H1 (cell line): ENCODE data around the gene OTX2. TPM values are rescaled to one million over a fixed set of nuclear protein-coding genes. Genes with fewer than 3 reads are reported as not detected.

Source experiments
- CEBPB ChIP-seq: IDR thresholded peaks from 2 replicates; pipeline ENCODE4 v1.6.1; 2012; ENCODE audit warnings: low read depth, low read length
- NANOG ChIP-seq: IDR thresholded peaks from 2 replicates; pipeline ENCODE4 v1.6.1; 2011; ENCODE audit warnings: low read length, low read depth, mild to moderate bottlenecking, inconsistent platforms; ENCODE audit not compliant: insufficient read depth, poor library complexity, severe bottlenecking
- POLR2AphosphoS5 ChIP-seq: IDR thresholded peaks from 2 replicates; pipeline ENCODE4 v1.6.1; 2011; ENCODE audit warnings: low read depth, low read length
- RFX5 ChIP-seq: IDR thresholded peaks from 2 replicates; pipeline ENCODE4 v1.6.1; 2011; ENCODE audit warnings: low read depth, low read length, improper control_type of control experiment, borderline replicate concordance
- SIN3A ChIP-seq, 2 experiments: IDR thresholded peaks in 1 of 2; conservative IDR thresholded peaks in 1 of 2; 2 replicates each; pipeline ENCODE4 v1.6.1; 2011 to 2012; ENCODE audit warnings: low read length in 2 of 2, improper control_type of control experiment in 1 of 2, low read depth in 1 of 2, mild to moderate bottlenecking in 1 of 2
- TAF1 ChIP-seq: IDR thresholded peaks from 2 replicates; pipeline ENCODE4 v1.6.1; 2011; ENCODE audit warnings: mild to moderate bottlenecking, low read depth, low read length
- TBP ChIP-seq: IDR thresholded peaks from 2 replicates; pipeline ENCODE4 v1.6.1; 2011; ENCODE audit warnings: low read depth, low read length, improper control_type of control experiment
- polyA plus RNA-seq, 7 experiments: library from polyadenylated mRNA; depleted of rRNA in 3 of 7; stranded (reverse) in 5 of 7; unstranded in 2 of 7; fragments of >200 nt in 5 of 7; fragments of 200-250 nt in 2 of 7; gene quantifications; 1 replicate in 5 of 7; 2 replicates in 1 of 7; 4 replicates in 1 of 7; pipeline versions ENCODE4 v1.2.1 to v1.2.3, GENCODE V29; 2011 to 2013; ENCODE audit warnings: missing spikeins in 2 of 7, mixed read lengths in 2 of 7
- total RNA-seq: library from RNA; stranded (reverse); fragmentation: NEBNext Ultra II Directional; extraction: Animal tissue kit (Norgen Biotek cat#: 25700); gene quantifications from 2 replicates; pipeline ENCODE4 v1.2.1, GENCODE V29; 2021
- TF ChIP-seq, protein P1 (sequence below): fragments of 300-600 bp; sonication (generic); IDR thresholded peaks from 2 replicates; pipeline ENCODE4 v1.7.1; 2012; ENCODE audit warnings: low read length, moderate library complexity, mild to moderate bottlenecking, inconsistent platforms; ENCODE audit not compliant: insufficient replicate concordance

Gene OTX2
- total and polyA plus RNA-seq, 2 of the 8 experiments (the other 6 are each of a cell fraction or from before 2014, with no cell fraction given): 33.9 to 155 TPM

DNA sequence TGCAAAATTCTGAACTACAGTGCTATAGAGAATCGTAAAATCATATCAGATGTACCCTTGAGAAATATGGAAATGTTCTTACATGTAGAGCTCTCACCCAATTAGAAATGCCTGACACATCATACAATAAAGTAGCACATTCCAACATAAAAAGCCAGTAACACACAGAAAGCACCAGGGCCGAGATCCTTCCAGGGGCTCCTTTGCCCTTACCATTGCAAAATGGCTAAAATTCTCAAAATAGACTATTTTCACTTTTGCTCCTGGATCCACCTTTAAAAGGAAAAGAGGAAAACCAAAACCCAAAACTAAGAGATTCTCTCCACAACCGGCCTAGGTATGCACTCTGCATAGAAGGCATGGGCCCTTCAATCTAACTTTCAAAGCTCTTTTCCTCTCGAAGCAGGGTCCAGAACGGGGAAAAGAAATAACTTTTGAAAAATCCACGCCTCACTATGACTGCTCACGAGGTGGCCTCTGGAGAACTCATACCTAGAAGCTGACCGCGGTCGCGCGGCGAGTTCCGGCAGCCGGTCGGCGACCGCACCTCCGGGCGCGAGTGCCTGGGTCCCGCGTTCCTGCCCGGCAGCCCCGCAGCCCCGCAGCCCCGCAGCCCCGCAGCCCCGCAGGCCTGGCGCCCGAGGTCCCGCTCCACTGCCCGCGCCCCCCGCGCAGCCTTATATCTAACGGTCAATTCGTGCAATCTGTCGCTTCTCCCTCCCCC lies 2.7 kb downstream of the OTX2 start (continued):
- TF ChIP-seq TBP: no peak
- no peak for TF ChIP-seq POLR2AphosphoS5
- no peak for TF ChIP-seq NANOG
- no peak for TF ChIP-seq RFX5
- TF ChIP-seq TAF1: no peak
- TF ChIP-seq, protein P1, sequence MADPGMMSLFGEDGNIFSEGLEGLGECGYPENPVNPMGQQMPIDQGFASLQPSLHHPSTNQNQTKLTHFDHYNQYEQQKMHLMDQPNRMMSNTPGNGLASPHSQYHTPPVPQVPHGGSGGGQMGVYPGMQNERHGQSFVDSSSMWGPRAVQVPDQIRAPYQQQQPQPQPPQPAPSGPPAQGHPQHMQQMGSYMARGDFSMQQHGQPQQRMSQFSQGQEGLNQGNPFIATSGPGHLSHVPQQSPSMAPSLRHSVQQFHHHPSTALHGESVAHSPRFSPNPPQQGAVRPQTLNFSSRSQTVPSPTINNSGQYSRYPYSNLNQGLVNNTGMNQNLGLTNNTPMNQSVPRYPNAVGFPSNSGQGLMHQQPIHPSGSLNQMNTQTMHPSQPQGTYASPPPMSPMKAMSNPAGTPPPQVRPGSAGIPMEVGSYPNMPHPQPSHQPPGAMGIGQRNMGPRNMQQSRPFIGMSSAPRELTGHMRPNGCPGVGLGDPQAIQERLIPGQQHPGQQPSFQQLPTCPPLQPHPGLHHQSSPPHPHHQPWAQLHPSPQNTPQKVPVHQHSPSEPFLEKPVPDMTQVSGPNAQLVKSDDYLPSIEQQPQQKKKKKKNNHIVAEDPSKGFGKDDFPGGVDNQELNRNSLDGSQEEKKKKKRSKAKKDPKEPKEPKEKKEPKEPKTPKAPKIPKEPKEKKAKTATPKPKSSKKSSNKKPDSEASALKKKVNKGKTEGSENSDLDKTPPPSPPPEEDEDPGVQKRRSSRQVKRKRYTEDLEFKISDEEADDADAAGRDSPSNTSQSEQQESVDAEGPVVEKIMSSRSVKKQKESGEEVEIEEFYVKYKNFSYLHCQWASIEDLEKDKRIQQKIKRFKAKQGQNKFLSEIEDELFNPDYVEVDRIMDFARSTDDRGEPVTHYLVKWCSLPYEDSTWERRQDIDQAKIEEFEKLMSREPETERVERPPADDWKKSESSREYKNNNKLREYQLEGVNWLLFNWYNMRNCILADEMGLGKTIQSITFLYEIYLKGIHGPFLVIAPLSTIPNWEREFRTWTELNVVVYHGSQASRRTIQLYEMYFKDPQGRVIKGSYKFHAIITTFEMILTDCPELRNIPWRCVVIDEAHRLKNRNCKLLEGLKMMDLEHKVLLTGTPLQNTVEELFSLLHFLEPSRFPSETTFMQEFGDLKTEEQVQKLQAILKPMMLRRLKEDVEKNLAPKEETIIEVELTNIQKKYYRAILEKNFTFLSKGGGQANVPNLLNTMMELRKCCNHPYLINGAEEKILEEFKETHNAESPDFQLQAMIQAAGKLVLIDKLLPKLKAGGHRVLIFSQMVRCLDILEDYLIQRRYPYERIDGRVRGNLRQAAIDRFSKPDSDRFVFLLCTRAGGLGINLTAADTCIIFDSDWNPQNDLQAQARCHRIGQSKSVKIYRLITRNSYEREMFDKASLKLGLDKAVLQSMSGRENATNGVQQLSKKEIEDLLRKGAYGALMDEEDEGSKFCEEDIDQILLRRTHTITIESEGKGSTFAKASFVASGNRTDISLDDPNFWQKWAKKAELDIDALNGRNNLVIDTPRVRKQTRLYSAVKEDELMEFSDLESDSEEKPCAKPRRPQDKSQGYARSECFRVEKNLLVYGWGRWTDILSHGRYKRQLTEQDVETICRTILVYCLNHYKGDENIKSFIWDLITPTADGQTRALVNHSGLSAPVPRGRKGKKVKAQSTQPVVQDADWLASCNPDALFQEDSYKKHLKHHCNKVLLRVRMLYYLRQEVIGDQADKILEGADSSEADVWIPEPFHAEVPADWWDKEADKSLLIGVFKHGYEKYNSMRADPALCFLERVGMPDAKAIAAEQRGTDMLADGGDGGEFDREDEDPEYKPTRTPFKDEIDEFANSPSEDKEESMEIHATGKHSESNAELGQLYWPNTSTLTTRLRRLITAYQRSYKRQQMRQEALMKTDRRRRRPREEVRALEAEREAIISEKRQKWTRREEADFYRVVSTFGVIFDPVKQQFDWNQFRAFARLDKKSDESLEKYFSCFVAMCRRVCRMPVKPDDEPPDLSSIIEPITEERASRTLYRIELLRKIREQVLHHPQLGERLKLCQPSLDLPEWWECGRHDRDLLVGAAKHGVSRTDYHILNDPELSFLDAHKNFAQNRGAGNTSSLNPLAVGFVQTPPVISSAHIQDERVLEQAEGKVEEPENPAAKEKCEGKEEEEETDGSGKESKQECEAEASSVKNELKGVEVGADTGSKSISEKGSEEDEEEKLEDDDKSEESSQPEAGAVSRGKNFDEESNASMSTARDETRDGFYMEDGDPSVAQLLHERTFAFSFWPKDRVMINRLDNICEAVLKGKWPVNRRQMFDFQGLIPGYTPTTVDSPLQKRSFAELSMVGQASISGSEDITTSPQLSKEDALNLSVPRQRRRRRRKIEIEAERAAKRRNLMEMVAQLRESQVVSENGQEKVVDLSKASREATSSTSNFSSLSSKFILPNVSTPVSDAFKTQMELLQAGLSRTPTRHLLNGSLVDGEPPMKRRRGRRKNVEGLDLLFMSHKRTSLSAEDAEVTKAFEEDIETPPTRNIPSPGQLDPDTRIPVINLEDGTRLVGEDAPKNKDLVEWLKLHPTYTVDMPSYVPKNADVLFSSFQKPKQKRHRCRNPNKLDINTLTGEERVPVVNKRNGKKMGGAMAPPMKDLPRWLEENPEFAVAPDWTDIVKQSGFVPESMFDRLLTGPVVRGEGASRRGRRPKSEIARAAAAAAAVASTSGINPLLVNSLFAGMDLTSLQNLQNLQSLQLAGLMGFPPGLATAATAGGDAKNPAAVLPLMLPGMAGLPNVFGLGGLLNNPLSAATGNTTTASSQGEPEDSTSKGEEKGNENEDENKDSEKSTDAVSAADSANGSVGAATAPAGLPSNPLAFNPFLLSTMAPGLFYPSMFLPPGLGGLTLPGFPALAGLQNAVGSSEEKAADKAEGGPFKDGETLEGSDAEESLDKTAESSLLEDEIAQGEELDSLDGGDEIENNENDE: no peak
- TF ChIP-seq CEBPB: no peak
- TF ChIP-seq SIN3A (conservative IDR thresholded peaks at IDR 0.05 in 1 of 2, IDR thresholded peaks at IDR 0.05 in 1 of 2; ENCODE audit: low read depth in 1 of 2, low read length in 2 of 2): no peak
